ENCODE results near the gene PPIB.
A peak's percentile ranks its signal among the peaks of the same experiment; 100 is the strongest.

The PPIB gene

GRCh38 chr15:64146520-64146884 is 16.3 kb downstream of the PPIB start:
- no peak overlapping the region for H3K4me3 ChIP-seq (ENCODE audit: low read length)
- H3K36me3 ChIP-seq (ENCODE audit: control insufficient read depth, insufficient read depth, low read length) = no peaks in the 10 kb centered on the region
- no peak overlapping the region for H2BK5ac ChIP-seq (ENCODE audit: low read length)
- no peak overlapping the region for H3K27ac ChIP-seq (ENCODE audit: low read depth, low read length)
- no peak overlapping the region for H2BK120ac ChIP-seq (ENCODE audit: low read depth, low read length)
- H3K79me2 ChIP-seq (ENCODE audit: control insufficient read depth, insufficient read depth, low read length) = no peaks in the 10 kb centered on the region
- no peaks in the 10 kb centered on the region for H3K79me1 ChIP-seq (ENCODE audit: low read length)
- no peaks in the 10 kb centered on the region for H3K4me1 ChIP-seq (ENCODE audit: control insufficient read depth, low read depth, low read length)
- no peak overlapping the region for H3K4me2 ChIP-seq (ENCODE audit: low read length)
- no peak overlapping the region for H4K8ac ChIP-seq (ENCODE audit: low read depth, low read length)
- H2BK15ac ChIP-seq (replicated peaks; ENCODE audit: low read depth) = no peak overlapping the region
- no peak overlapping the region for H3K18ac ChIP-seq (ENCODE audit: low read length)
- no peak overlapping the region for H4K5ac ChIP-seq (ENCODE audit: low read length)
- no peak overlapping the region for H3K23ac ChIP-seq (ENCODE audit: low read length)
- H3K9ac ChIP-seq (ENCODE audit: low read length) = no peak overlapping the region
- WGBS (ENCODE audit: extremely low coverage, insufficient coverage, low lambda C conversion rate) = no CpG with 5 or more reads among the region's 3 CpGs
- DNase-seq = no peak
- no peak overlapping the region for H2AK5ac ChIP-seq (ENCODE audit: low read length)
- H3K27me3 ChIP-seq (ENCODE audit: insufficient read depth, low read length, poor library complexity) = no peaks in the 10 kb centered on the region
- H3K56ac ChIP-seq (ENCODE audit: low read length) = no peak overlapping the region
- H3K4ac ChIP-seq (ENCODE audit: low read depth, low read length) = no peak overlapping the region

GRCh38 chr15:64146041-64146440 is 16.8 kb downstream of the PPIB start:
- Histone ChIP-seq H2BK120ac (ENCODE audit: low read depth, low read length) (no peak overlapping the region), H3K79me2 (ENCODE audit: control insufficient read depth, insufficient read depth, low read length) (no peaks in the 10 kb centered on the region), H2BK5ac (ENCODE audit: low read length) (no peak overlapping the region), H3K56ac (ENCODE audit: low read length) (no peak overlapping the region), H4K8ac (ENCODE audit: low read depth, low read length) (no peak overlapping the region), H3K18ac (ENCODE audit: low read length) (no peak overlapping the region), H3K4me2 (ENCODE audit: low read length) (no peak overlapping the region), H3K9ac (ENCODE audit: low read length) (no peak overlapping the region), H3K4ac (ENCODE audit: low read depth, low read length) (no peak overlapping the region), H3K36me3 (ENCODE audit: control insufficient read depth, insufficient read depth, low read length) (no peaks in the 10 kb centered on the region), H3K4me1 (ENCODE audit: control insufficient read depth, low read depth, low read length) (no peaks in the 10 kb centered on the region), H2BK15ac (replicated peaks; ENCODE audit: low read depth) (no peak overlapping the region), H3K23ac (ENCODE audit: low read length) (no peak overlapping the region), H3K27ac (ENCODE audit: low read depth, low read length) (no peak overlapping the region), H4K5ac (ENCODE audit: low read length) (no peak overlapping the region), H3K4me3 (ENCODE audit: low read length) (no peak overlapping the region), H3K27me3 (ENCODE audit: insufficient read depth, low read length, poor library complexity) (no peaks in the 10 kb centered on the region), H2AK5ac (ENCODE audit: low read length) (no peak overlapping the region), H3K79me1 (ENCODE audit: low read length) (no peaks in the 10 kb centered on the region)
- DNase-seq = no peak
- no CpG with 5 or more reads among the region's 6 CpGs for WGBS (ENCODE audit: extremely low coverage, insufficient coverage, low lambda C conversion rate)

GRCh38 chr15:64144565-64145281 is 18.1 kb downstream of the PPIB start:
- Histone ChIP-seq H3K27me3 (ENCODE audit: insufficient read depth, low read length, poor library complexity) (no peaks in the 10 kb centered on the region), H2BK15ac (replicated peaks; ENCODE audit: low read depth) (no peak overlapping the region), H3K27ac (ENCODE audit: low read depth, low read length) (no peak overlapping the region), H2AK5ac (ENCODE audit: low read length) (no peak overlapping the region), H4K8ac (ENCODE audit: low read depth, low read length) (no peak overlapping the region), H3K4me3 (ENCODE audit: low read length) (no peak overlapping the region), H3K79me2 (ENCODE audit: control insufficient read depth, insufficient read depth, low read length) (no peaks in the 10 kb centered on the region), H3K18ac (ENCODE audit: low read length) (no peak overlapping the region), H2BK120ac (ENCODE audit: low read depth, low read length) (no peak overlapping the region), H3K23ac (ENCODE audit: low read length) (no peak overlapping the region), H3K4ac (ENCODE audit: low read depth, low read length) (no peak overlapping the region), H3K4me1 (ENCODE audit: control insufficient read depth, low read depth, low read length) (no peaks in the 10 kb centered on the region), H3K36me3 (ENCODE audit: control insufficient read depth, insufficient read depth, low read length) (no peaks in the 10 kb centered on the region), H3K79me1 (ENCODE audit: low read length) (no peaks in the 10 kb centered on the region), H3K9ac (ENCODE audit: low read length) (no peak overlapping the region), H3K56ac (ENCODE audit: low read length) (no peak overlapping the region), H2BK5ac (ENCODE audit: low read length) (no peak overlapping the region), H4K5ac (ENCODE audit: low read length) (no peak overlapping the region), H3K4me2 (ENCODE audit: low read length) (no peak overlapping the region)
- DNase-seq = no peak
- no CpG with 5 or more reads among the region's 14 CpGs for WGBS (ENCODE audit: extremely low coverage, insufficient coverage, low lambda C conversion rate)

GRCh38 chr15:64144192-64144564 is 18.6 kb downstream of the PPIB start:
- H3K4me1 ChIP-seq (ENCODE audit: control insufficient read depth, low read depth, low read length) = no peaks in the 10 kb centered on the region
- H3K9ac ChIP-seq (ENCODE audit: low read length) = no peak overlapping the region
- no peak overlapping the region for H2BK120ac ChIP-seq (ENCODE audit: low read depth, low read length)
- H4K8ac ChIP-seq (ENCODE audit: low read depth, low read length) = no peak overlapping the region
- no peak overlapping the region for H3K4me2 ChIP-seq (ENCODE audit: low read length)
- no peak overlapping the region for H2AK5ac ChIP-seq (ENCODE audit: low read length)
- no peak overlapping the region for H3K18ac ChIP-seq (ENCODE audit: low read length)
- H3K4me3 ChIP-seq (ENCODE audit: low read length) = no peak overlapping the region
- H3K23ac ChIP-seq (ENCODE audit: low read length) = no peak overlapping the region
- H3K27me3 ChIP-seq (ENCODE audit: insufficient read depth, low read length, poor library complexity) = no peaks in the 10 kb centered on the region
- no CpG with 5 or more reads among the region's 8 CpGs for WGBS (ENCODE audit: extremely low coverage, insufficient coverage, low lambda C conversion rate)
- H2BK5ac ChIP-seq (ENCODE audit: low read length) = no peak overlapping the region
- H3K79me1 ChIP-seq (ENCODE audit: low read length) = no peaks in the 10 kb centered on the region
- no peaks in the 10 kb centered on the region for H3K79me2 ChIP-seq (ENCODE audit: control insufficient read depth, insufficient read depth, low read length)
- no peaks in the 10 kb centered on the region for H3K36me3 ChIP-seq (ENCODE audit: control insufficient read depth, insufficient read depth, low read length)
- no peak overlapping the region for H3K56ac ChIP-seq (ENCODE audit: low read length)
- no peak overlapping the region for H3K4ac ChIP-seq (ENCODE audit: low read depth, low read length)
- DNase-seq = no peak
- H4K5ac ChIP-seq (ENCODE audit: low read length) = no peak overlapping the region
- H2BK15ac ChIP-seq (replicated peaks; ENCODE audit: low read depth) = no peak overlapping the region
- H3K27ac ChIP-seq (ENCODE audit: low read depth, low read length) = no peak overlapping the region

GRCh38 chr15:64143276-64143675 is 19.5 kb downstream of the PPIB start:
- Histone ChIP-seq H3K79me1 (ENCODE audit: low read length) (no peaks in the 10 kb centered on the region), H2BK5ac (ENCODE audit: low read length) (no peak overlapping the region), H4K8ac (ENCODE audit: low read depth, low read length) (no peak overlapping the region), H3K27me3 (ENCODE audit: insufficient read depth, low read length, poor library complexity) (no peaks in the 10 kb centered on the region), H2AK5ac (ENCODE audit: low read length) (no peak overlapping the region), H3K36me3 (ENCODE audit: control insufficient read depth, insufficient read depth, low read length) (no peaks in the 10 kb centered on the region), H3K9ac (ENCODE audit: low read length) (no peak overlapping the region), H3K27ac (ENCODE audit: low read depth, low read length) (no peak overlapping the region), H3K79me2 (ENCODE audit: control insufficient read depth, insufficient read depth, low read length) (no peaks in the 10 kb centered on the region), H3K4me1 (ENCODE audit: control insufficient read depth, low read depth, low read length) (no peaks in the 10 kb centered on the region), H3K4me3 (ENCODE audit: low read length) (no peak overlapping the region), H3K18ac (ENCODE audit: low read length) (no peak overlapping the region), H3K4me2 (ENCODE audit: low read length) (no peak overlapping the region), H4K5ac (ENCODE audit: low read length) (no peak overlapping the region), H2BK120ac (ENCODE audit: low read depth, low read length) (no peak overlapping the region), H3K23ac (ENCODE audit: low read length) (no peak overlapping the region), H2BK15ac (replicated peaks; ENCODE audit: low read depth) (no peak overlapping the region), H3K4ac (ENCODE audit: low read depth, low read length) (no peak overlapping the region), H3K56ac (ENCODE audit: low read length) (no peak overlapping the region)
- no CpG with 5 or more reads among the region's 6 CpGs for whole genome bisulfite sequencing (ENCODE audit: extremely low coverage, insufficient coverage, low lambda C conversion rate)
- peak; percentile 35 for DNase-seq

All from mesendoderm (in vitro differentiated cells).